Lung (tissue), 12 donors: ENCODE results near the gene FAM118A. TPM values are rescaled to one million over a fixed set of nuclear protein-coding genes. Genes with fewer than 3 reads are reported as not detected.
"Not testable (repeated sequence)": the region's sequence is repeated elsewhere in the genome, so short reads cannot be mapped to it uniquely, and the experiment has no call there.

ENCODE experiments used
- ATAC-seq: fragments of 200-7000 bp; cut with Tn5 transposase; one replicate; pipeline ENCODE4 v1.9.1; 2020; ENCODE audit warnings: moderate number of reproducible peaks; ENCODE audit not compliant: insufficient read depth, low FRiP score
- DNase-seq, 3 donors: peaks; one replicate each; pipeline ENCODE4 v3.0.0-alpha.2; 2013 to 2017
- H3K27ac ChIP-seq, 2 donors: one replicate each; pipeline ENCODE4 v1.5.1; 2013; ENCODE audit warnings: mild to moderate bottlenecking in 2 of 2, moderate library complexity in 2 of 2, control low read depth in 1 of 2, inconsistent platforms in 1 of 2, low read depth in 1 of 2, low read length in 1 of 2
- H3K27me3 ChIP-seq, 3 donors: one replicate each; pipeline ENCODE4 v1.5.1; 2013; ENCODE audit warnings: low read length in 2 of 3; ENCODE audit not compliant: control insufficient read depth in 3 of 3, insufficient read depth in 3 of 3
- H3K36me3 ChIP-seq, 4 donors: one replicate each; pipeline ENCODE4 v1.5.1; 2013; ENCODE audit warnings: low read length in 4 of 4, mild to moderate bottlenecking in 1 of 4, moderate library complexity in 1 of 4; ENCODE audit not compliant: control insufficient read depth in 4 of 4, insufficient read depth in 4 of 4
- H3K4me1 ChIP-seq, 5 donors: one replicate each; pipeline ENCODE4 v1.5.1; 2013; ENCODE audit warnings: low read length in 5 of 5, mild to moderate bottlenecking in 2 of 5, moderate library complexity in 1 of 5; ENCODE audit not compliant: control insufficient read depth in 5 of 5, insufficient read depth in 5 of 5
- H3K4me3 ChIP-seq: one replicate; pipeline ENCODE4 v1.5.1; 2013; ENCODE audit warnings: mild to moderate bottlenecking, control low read depth, moderate library complexity
- H3K9ac ChIP-seq, 2 donors: one replicate each; pipeline ENCODE4 v1.5.1; 2013; ENCODE audit warnings: low read length in 2 of 2, control low read depth in 1 of 2; ENCODE audit not compliant: insufficient read depth in 1 of 2
- H3K9me3 ChIP-seq, 4 donors: one replicate each; pipeline ENCODE4 v1.5.1; 2013; ENCODE audit warnings: low read length in 3 of 4, mild to moderate bottlenecking in 1 of 4, moderate library complexity in 1 of 4; ENCODE audit not compliant: control insufficient read depth in 4 of 4, insufficient read depth in 3 of 4
- WGBS, 2 donors: extraction: QIAGEN DNeasy Blood & Tissue Kit; methylation state at CpG; one replicate each; pipeline ENCODE4 v1.1.7; 2013; 5-methylcytosine and 5-hydroxymethylcytosine counted together
- polyA plus RNA-seq, 2 donors: library from polyadenylated mRNA; stranded (reverse); fragments of 200-250 nt; gene quantifications; one replicate each; pipeline ENCODE4 v1.2.1, GENCODE V29; 2013
- total RNA-seq, 2 donors: library from RNA; depleted of rRNA in 1 of 2; stranded (reverse); fragments of >200 nt in 1 of 2; gene quantifications; one replicate each; pipeline ENCODE4 v1.2.1, GENCODE V29; 2014 to 2021
- TF ChIP-seq, protein P1 (sequence below): IDR thresholded peaks from 2 replicates; pipeline ENCODE4 v1.5.1; 2012; ENCODE audit warnings: mild to moderate bottlenecking; ENCODE audit errors: control extremely low read depth, extremely low read depth
- donor health status: control.
- donor health status: control.
- donor health status: Bipolar disorder and iron deficiency.
- donor health status: healthy.
- donor health status: DM: yes; HTN: yes; CAD: no.

Gene FAM118A
- total and polyA plus RNA-seq, 4 donors: 12.0 to 71.8 (median 28.4) TPM

- Histone ChIP-seq H3K9me3 (no peaks in the 10 kb centered on the region), H3K27ac (no peak overlapping the region), H3K4me1 (peaks cover 2 to 18% (median 5%) of the 10 kb centered on the region in 5 donors), H3K27me3 (no peaks in the 10 kb centered on the region), H3K36me3 (no peaks in the 10 kb centered on the region), H3K9ac (no peak overlapping the region), H3K4me3 (no peak overlapping the region)
- ATAC-seq (no peak), DNase-seq (no peak)
- WGBS, 2 donors: 85 to 90% methylated on average over 15 of the region's 15 CpGs
- TF ChIP-seq, protein P1, sequence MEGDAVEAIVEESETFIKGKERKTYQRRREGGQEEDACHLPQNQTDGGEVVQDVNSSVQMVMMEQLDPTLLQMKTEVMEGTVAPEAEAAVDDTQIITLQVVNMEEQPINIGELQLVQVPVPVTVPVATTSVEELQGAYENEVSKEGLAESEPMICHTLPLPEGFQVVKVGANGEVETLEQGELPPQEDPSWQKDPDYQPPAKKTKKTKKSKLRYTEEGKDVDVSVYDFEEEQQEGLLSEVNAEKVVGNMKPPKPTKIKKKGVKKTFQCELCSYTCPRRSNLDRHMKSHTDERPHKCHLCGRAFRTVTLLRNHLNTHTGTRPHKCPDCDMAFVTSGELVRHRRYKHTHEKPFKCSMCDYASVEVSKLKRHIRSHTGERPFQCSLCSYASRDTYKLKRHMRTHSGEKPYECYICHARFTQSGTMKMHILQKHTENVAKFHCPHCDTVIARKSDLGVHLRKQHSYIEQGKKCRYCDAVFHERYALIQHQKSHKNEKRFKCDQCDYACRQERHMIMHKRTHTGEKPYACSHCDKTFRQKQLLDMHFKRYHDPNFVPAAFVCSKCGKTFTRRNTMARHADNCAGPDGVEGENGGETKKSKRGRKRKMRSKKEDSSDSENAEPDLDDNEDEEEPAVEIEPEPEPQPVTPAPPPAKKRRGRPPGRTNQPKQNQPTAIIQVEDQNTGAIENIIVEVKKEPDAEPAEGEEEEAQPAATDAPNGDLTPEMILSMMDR: no peak
These were observed 36.2 kb upstream of the FAM118A start for GRCh38 chr22:45273452-45274075.

DNA sequence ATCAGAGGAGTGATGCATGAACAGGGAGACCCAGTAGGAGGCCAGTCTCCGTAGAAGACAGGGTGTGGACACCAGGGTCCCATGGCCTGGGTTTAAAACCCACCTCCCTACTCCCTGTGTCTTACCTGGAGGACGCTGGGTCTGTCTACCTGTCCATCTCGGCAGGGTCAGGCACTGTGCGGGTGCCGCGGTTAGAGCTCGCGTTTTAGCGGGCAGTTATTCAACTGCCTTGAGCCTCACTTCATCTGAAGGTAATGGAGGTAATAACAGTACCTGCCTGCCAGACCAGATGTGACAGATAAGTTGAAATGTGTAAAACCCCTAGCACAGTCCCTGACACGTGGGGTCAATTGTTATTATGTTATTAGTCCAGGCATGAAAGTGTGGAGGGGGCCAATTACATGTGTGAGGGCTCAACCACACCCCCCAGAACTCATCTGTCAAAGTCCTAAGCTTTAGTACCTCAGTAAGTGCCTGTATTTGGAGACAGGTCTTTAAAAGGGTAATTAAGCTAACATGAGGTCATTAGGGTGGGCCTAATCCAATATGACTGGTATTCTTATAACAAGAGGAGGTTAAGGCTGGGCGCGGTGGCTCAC is 33.1 kb upstream of the FAM118A start:
- Histone ChIP-seq H3K27me3 (no peaks in the 10 kb centered on the region), H3K27ac (no peak overlapping the region), H3K4me3 (no peak overlapping the region), H3K36me3 (no peaks in the 10 kb centered on the region), H3K4me1 (peaks cover 0 to 15% (median 3%) of the 10 kb centered on the region in 5 donors), H3K9ac (no peak overlapping the region), H3K9me3 (no peaks in the 10 kb centered on the region)
- no peak for DNase-seq
- WGBS, 2 donors: 87 to 96% methylated on average over 12 of the region's 12 CpGs
- TF ChIP-seq, protein P1: no peak
- ATAC-seq: no peak

GRCh38 chr22:45277720-45278119 is 32.0 kb upstream of the FAM118A start:
- ATAC-seq, H3K36me3 ChIP-seq, H3K4me3 ChIP-seq, H3K9me3 ChIP-seq, H3K9ac ChIP-seq, H3K4me1 ChIP-seq, H3K27me3 ChIP-seq, H3K27ac ChIP-seq, DNase-seq: not testable (repeated sequence)
- 86 to 88% methylated on average over 7 of the region's 7 CpGs for WGBS, 2 donors

GRCh38 chr22:45278125-45278524 is 31.6 kb upstream of the FAM118A start:
- Histone ChIP-seq H3K27ac (no peak overlapping the region), H3K4me1 (peaks cover 0 to 5% (median 0%) of the 10 kb centered on the region in 5 donors), H3K9me3 (no peaks in the 10 kb centered on the region), H3K9ac (no peak overlapping the region), H3K27me3 (no peaks in the 10 kb centered on the region), H3K36me3 (no peaks in the 10 kb centered on the region), H3K4me3 (no peak overlapping the region)
- WGBS, 2 donors: 88 to 96% methylated on average over 8 to 9 of the region's 9 CpGs
- TF ChIP-seq, protein P1: no peak
- DNase-seq (no peak), ATAC-seq (no peak)
